ENCODE data around the gene WNT2B.

The WNT2B gene

DNA sequence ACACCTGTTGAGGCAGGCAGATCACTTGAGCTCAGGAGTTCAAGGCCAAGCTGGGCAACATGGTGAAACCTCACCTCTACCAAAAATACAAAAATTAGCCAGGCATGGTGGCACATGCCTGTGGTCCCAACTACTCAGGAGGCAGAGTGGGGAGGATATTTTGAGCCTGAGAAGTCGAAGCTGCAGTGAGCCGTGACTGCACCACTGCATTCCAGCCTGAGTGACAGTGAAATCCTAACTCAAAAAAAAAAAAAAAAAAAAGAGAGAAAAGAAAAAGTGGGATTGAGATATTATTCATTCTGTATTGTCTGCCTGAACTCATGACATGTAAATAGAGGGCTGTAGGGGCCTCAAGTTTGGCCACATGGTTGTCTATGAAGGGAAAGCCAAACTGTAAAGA lies 37.3 kb downstream of the WNT2B start:
- TF ChIP-seq, protein P1, sequence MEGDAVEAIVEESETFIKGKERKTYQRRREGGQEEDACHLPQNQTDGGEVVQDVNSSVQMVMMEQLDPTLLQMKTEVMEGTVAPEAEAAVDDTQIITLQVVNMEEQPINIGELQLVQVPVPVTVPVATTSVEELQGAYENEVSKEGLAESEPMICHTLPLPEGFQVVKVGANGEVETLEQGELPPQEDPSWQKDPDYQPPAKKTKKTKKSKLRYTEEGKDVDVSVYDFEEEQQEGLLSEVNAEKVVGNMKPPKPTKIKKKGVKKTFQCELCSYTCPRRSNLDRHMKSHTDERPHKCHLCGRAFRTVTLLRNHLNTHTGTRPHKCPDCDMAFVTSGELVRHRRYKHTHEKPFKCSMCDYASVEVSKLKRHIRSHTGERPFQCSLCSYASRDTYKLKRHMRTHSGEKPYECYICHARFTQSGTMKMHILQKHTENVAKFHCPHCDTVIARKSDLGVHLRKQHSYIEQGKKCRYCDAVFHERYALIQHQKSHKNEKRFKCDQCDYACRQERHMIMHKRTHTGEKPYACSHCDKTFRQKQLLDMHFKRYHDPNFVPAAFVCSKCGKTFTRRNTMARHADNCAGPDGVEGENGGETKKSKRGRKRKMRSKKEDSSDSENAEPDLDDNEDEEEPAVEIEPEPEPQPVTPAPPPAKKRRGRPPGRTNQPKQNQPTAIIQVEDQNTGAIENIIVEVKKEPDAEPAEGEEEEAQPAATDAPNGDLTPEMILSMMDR (IDR thresholded peaks at IDR 0.05; ENCODE audit: borderline replicate concordance, extremely low read depth, low read length, poor library complexity, severe bottlenecking), result no peak
- no peak for TF ChIP-seq EZH2 (IDR thresholded peaks at IDR 0.05; ENCODE audit: borderline replicate concordance, low read depth, low read length, severe bottlenecking)
- Histone ChIP-seq H3K9ac (ENCODE audit: low read depth, low read length) (no peak overlapping the region), H3K4me3 (ENCODE audit: low read depth in 1 of 2, low read length in 2 of 2) (no peak overlapping the region), H3K4me2 (ENCODE audit: insufficient read depth, low read length) (no peak overlapping the region), H3K4me1 (ENCODE audit: insufficient read depth, low read length) (no peaks in the 10 kb centered on the region), H3K27me3 (ENCODE audit: insufficient read depth, low read length, poor library complexity) (no peaks in the 10 kb centered on the region), H3K9me3 (ENCODE audit: insufficient read depth, low read length, severe bottlenecking) (no peaks in the 10 kb centered on the region), H2AFZ (ENCODE audit: low read depth, low read length) (no peak overlapping the region), H3K79me2 (ENCODE audit: insufficient read depth, low read length) (no peaks in the 10 kb centered on the region), H3K36me3 (ENCODE audit: insufficient read depth, low read length) (peaks cover 2% of the 10 kb centered on the region; the same call in 1 of the 2 replicates), H4K20me1 (ENCODE audit: insufficient read depth, low read length) (no peaks in the 10 kb centered on the region), H3K27ac (ENCODE audit: low read length) (no peak overlapping the region)
- DNase-seq (no peak), ATAC-seq (ENCODE audit: insufficient read depth, low read depth) (no peak)

DNA sequence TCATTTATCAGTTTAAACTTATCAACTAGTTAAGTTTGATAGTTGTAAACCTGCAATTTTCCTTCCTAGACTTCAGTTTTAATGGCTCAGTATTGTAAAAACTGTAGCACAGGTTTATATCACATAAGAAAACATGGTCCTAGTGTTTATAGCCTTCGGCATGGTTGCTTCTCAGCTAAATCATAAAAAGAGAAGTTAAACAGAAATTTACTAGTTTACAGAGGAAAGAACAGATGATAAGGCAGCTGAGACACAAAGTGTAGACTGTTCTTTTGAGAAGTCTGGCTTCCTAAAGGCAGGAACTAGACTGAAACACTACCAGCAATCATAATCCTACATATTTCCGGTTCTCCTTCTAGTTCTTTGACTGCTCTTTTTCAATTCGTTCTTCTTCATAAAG lies 39.8 kb downstream of the WNT2B start:
- ATAC-seq (ENCODE audit: insufficient read depth, low read depth), result no peak
- H3K27ac ChIP-seq (ENCODE audit: low read length), result no peak overlapping the region

DNA sequence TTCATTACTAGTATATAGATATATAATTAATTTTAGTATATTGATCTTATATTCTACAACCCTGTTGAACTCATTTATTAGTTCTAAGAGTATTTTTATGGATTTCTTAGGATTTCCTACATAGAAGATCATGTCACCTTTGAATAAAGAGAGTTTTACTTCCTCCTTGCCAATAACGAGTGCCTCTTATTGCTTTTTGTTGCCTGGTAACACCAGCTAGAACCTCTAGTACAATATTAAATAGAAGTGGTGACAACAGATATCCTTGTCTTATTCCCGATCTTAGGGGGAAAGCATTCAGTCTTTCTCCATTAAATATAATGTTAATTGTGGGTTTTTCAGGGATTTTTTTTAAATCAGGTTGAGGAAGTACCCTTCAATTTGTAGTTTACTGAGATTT lies 40.8 kb downstream of the WNT2B start:
- no peak overlapping the region for H3K27ac ChIP-seq (ENCODE audit: low read length)
- H3K4me2 ChIP-seq (ENCODE audit: insufficient read depth, low read length), result no peak overlapping the region
- no peak overlapping the region for H3K4me3 ChIP-seq (ENCODE audit: low read depth in 1 of 2, low read length in 2 of 2)
- H3K9ac ChIP-seq (ENCODE audit: low read depth, low read length), result no peak overlapping the region
- H2AFZ ChIP-seq (ENCODE audit: low read depth, low read length), result no peak overlapping the region
- no peaks in the 10 kb centered on the region for H3K9me3 ChIP-seq (ENCODE audit: insufficient read depth, low read length, severe bottlenecking)
- H3K27me3 ChIP-seq (ENCODE audit: insufficient read depth, low read length, poor library complexity), result no peaks in the 10 kb centered on the region
- no peaks in the 10 kb centered on the region for H3K79me2 ChIP-seq (ENCODE audit: insufficient read depth, low read length)
- no peak for TF ChIP-seq EZH2 (IDR thresholded peaks at IDR 0.05; ENCODE audit: borderline replicate concordance, low read depth, low read length, severe bottlenecking)
- TF ChIP-seq, protein P1 (IDR thresholded peaks at IDR 0.05; ENCODE audit: borderline replicate concordance, extremely low read depth, low read length, poor library complexity, severe bottlenecking), result no peak
- no peak for DNase-seq
- ATAC-seq (ENCODE audit: insufficient read depth, low read depth), result no peak
- H3K4me1 ChIP-seq (ENCODE audit: insufficient read depth, low read length), result no peaks in the 10 kb centered on the region
- H3K36me3 ChIP-seq (ENCODE audit: insufficient read depth, low read length), result no peaks in the 10 kb centered on the region; the same call in 1 of the 2 replicates
- H4K20me1 ChIP-seq (ENCODE audit: insufficient read depth, low read length), result no peaks in the 10 kb centered on the region

More for the DNA sequence above, 39.8 kb downstream of the WNT2B start:
- Histone ChIP-seq H3K4me2 (ENCODE audit: insufficient read depth, low read length) (no peak overlapping the region), H3K4me3 (ENCODE audit: low read depth in 1 of 2, low read length in 2 of 2) (no peak overlapping the region), H3K36me3 (ENCODE audit: insufficient read depth, low read length) (no peaks in the 10 kb centered on the region; the same call in 1 of the 2 replicates), H3K79me2 (ENCODE audit: insufficient read depth, low read length) (no peaks in the 10 kb centered on the region), H3K4me1 (ENCODE audit: insufficient read depth, low read length) (no peaks in the 10 kb centered on the region), H3K9me3 (ENCODE audit: insufficient read depth, low read length, severe bottlenecking) (no peaks in the 10 kb centered on the region), H2AFZ (ENCODE audit: low read depth, low read length) (no peak overlapping the region), H3K27me3 (ENCODE audit: insufficient read depth, low read length, poor library complexity) (no peaks in the 10 kb centered on the region), H3K9ac (ENCODE audit: low read depth, low read length) (no peak overlapping the region), H4K20me1 (ENCODE audit: insufficient read depth, low read length) (no peaks in the 10 kb centered on the region)
- no peak for TF ChIP-seq EZH2 (IDR thresholded peaks at IDR 0.05; ENCODE audit: borderline replicate concordance, low read depth, low read length, severe bottlenecking)
- TF ChIP-seq, protein P1 (IDR thresholded peaks at IDR 0.05; ENCODE audit: borderline replicate concordance, extremely low read depth, low read length, poor library complexity, severe bottlenecking), result no peak
- no peak for DNase-seq

DNA sequence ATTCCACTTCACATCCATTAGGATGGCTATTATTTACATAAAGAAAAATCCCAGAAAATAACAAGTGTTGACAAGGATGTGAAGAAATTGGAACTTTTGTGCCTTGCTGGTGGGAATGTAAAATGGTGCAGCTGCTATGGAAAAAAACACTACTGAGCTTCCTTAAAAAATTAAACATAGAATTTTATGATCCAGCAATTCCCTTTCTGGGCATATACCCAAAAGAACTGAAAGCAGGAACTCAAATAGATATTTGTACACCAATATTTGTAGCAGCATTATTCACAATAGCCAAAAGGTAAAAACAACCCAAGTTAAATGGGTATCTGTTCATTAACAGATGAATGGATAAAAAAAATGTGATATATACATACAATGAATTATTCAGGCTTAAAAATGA lies 45.6 kb downstream of the WNT2B start:
- no peak overlapping the region for H3K4me2 ChIP-seq (ENCODE audit: insufficient read depth, low read length)
- no peak overlapping the region for H3K9ac ChIP-seq (ENCODE audit: low read depth, low read length)
- no peaks in the 10 kb centered on the region for H3K9me3 ChIP-seq (ENCODE audit: insufficient read depth, low read length, severe bottlenecking)
- H3K4me3 ChIP-seq (ENCODE audit: low read depth in 1 of 2, low read length in 2 of 2), result no peak overlapping the region
- H3K27me3 ChIP-seq (ENCODE audit: insufficient read depth, low read length, poor library complexity), result no peaks in the 10 kb centered on the region
- DNase-seq (no peak), ATAC-seq (ENCODE audit: insufficient read depth, low read depth) (no peak)
- no peak overlapping the region for H3K27ac ChIP-seq (ENCODE audit: low read length)
- H3K36me3 ChIP-seq (ENCODE audit: insufficient read depth, low read length), result peaks cover 3% of the 10 kb centered on the region; the same call in 1 of the 2 replicates
- no peaks in the 10 kb centered on the region for H4K20me1 ChIP-seq (ENCODE audit: insufficient read depth, low read length)
- TF ChIP-seq, protein P1 (IDR thresholded peaks at IDR 0.05; ENCODE audit: borderline replicate concordance, extremely low read depth, low read length, poor library complexity, severe bottlenecking), result no peak
- no peak for TF ChIP-seq EZH2 (IDR thresholded peaks at IDR 0.05; ENCODE audit: borderline replicate concordance, low read depth, low read length, severe bottlenecking)
- no peak overlapping the region for H2AFZ ChIP-seq (ENCODE audit: low read depth, low read length)
- H3K4me1 ChIP-seq (ENCODE audit: insufficient read depth, low read length), result no peaks in the 10 kb centered on the region
- no peaks in the 10 kb centered on the region for H3K79me2 ChIP-seq (ENCODE audit: insufficient read depth, low read length)
